GM12891 (cell line): ENCODE results near the gene POLA2.
"Not testable (repeated sequence)": the region's sequence is repeated elsewhere in the genome, so short reads cannot be mapped to it uniquely, and the experiment has no call there.

Experiments used
- DNase-seq: peaks from one replicate; pipeline ENCODE4 v3.0.0; 2011; ENCODE audit warnings: low spot score; ENCODE audit not compliant: insufficient read length
- FAIRE-seq: peaks from 2 replicates; lab custom pipeline; 2011; peaks lifted over from hg19 to GRCh38; lab: Jason Lieb, UNC
- PAX5 ChIP-seq: IDR thresholded peaks from 2 replicates; pipeline ENCODE4 v1.6.1; 2011; ENCODE audit warnings: low read length, moderate library complexity, mild to moderate bottlenecking; ENCODE audit not compliant: insufficient read depth, severe bottlenecking
- POLR2A ChIP-seq: IDR thresholded peaks from 2 replicates; pipeline ENCODE4 v1.6.1; 2011; ENCODE audit warnings: low read depth, low read length, control low read depth
- POLR2AphosphoS5 ChIP-seq: IDR thresholded peaks from 2 replicates; pipeline ENCODE4 v1.6.1; 2011; ENCODE audit warnings: low read depth, low read length, control low read depth
- POU2F2 ChIP-seq: IDR thresholded peaks from 2 replicates; pipeline ENCODE4 v1.6.1; 2011; ENCODE audit warnings: low read depth, mild to moderate bottlenecking, control low read depth, low read length, moderate library complexity
- SPI1 ChIP-seq: IDR thresholded peaks from 2 replicates; pipeline ENCODE4 v1.6.1; 2011; ENCODE audit warnings: low read depth, low read length, control low read depth
- TAF1 ChIP-seq: IDR thresholded peaks from 2 replicates; pipeline ENCODE4 v1.6.1; 2011; ENCODE audit warnings: low read depth, low read length, control low read depth

The POLA2 gene

GRCh38 chr11:65241692-65242091 is 20.1 kb upstream of the POLA2 start:
- FAIRE-seq: no peak
- TF ChIP-seq SPI1: no peak
- TF ChIP-seq PAX5: no peak
- TF ChIP-seq POLR2A: no peak
- TF ChIP-seq TAF1: no peak
- TF ChIP-seq POU2F2: no peak
- no peak for DNase-seq

- TF ChIP-seq POLR2A: no peak
- TF ChIP-seq SPI1: no peak
- TF ChIP-seq POLR2AphosphoS5: no peak
- TF ChIP-seq POU2F2: no peak
- no peak for TF ChIP-seq PAX5
- TF ChIP-seq TAF1: no peak
- DNase-seq (no peak), FAIRE-seq (no peak)
Observed at GRCh38 chr11:65242389-65242788, 19.4 kb upstream of the POLA2 start.

DNA sequence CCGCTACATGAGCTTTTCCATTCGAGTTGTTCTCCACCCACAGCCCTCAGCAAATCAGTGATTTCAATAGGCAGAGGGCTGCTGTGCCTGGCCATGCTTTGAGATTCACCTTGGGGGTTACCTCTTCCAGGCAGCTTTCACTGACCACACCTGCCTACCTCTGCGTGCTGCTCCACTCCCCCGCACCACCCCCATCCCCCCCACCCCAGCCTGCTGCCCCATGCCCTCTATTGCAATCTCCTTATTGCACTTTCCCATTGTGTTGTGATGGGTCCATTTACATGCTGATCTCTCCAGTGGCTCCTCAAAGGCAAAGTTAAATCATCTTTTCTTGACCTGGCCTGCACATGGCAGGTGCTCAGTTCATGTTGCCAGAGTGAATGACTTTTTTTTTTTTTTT is 18.0 kb upstream of the POLA2 start:
- DNase-seq: no peak
- FAIRE-seq: no peak
- TF ChIP-seq POU2F2: no peak
- TF ChIP-seq PAX5: no peak
- TF ChIP-seq POLR2A: no peak
- no peak for TF ChIP-seq TAF1
- no peak for TF ChIP-seq POLR2AphosphoS5
- no peak for TF ChIP-seq SPI1

GRCh38 chr11:65245046-65245445 is 16.7 kb upstream of the POLA2 start:
- DNase-seq, FAIRE-seq: not testable (repeated sequence)

- FAIRE-seq: no peak
- TF ChIP-seq POLR2AphosphoS5: no peak
- TF ChIP-seq TAF1: no peak
- no peak for TF ChIP-seq POU2F2
- no peak for TF ChIP-seq POLR2A
- TF ChIP-seq PAX5: no peak
- no peak for TF ChIP-seq SPI1
- DNase-seq: no peak
Observed at GRCh38 chr11:65246506-65246905, 15.3 kb upstream of the POLA2 start.

DNA sequence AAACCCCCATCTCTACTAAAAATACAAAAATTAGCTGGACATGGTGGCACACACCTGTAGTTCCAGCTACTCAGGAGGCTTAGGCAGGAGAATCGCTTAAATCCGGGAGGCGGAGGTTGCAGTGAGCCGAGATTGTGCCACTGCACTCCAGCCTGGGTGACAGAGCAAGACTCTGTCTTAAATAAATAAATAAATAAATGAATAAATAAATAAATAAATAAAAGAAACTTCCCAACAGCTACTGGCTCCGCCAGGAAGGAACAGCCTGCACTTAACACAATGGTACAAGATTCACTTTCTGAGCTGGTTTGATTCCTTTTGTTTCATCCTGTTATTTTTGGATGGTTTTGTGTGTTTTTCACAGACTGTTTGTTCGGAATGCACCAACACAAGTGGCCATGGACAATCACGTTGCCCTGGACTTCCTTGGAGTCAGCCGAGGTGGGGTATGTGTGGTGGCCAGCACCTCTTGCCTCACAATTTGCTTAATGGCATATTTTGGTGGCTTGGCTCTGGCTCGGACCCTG is 13.5 kb upstream of the POLA2 start:
- not testable (repeated sequence) for DNase-seq

DNA sequence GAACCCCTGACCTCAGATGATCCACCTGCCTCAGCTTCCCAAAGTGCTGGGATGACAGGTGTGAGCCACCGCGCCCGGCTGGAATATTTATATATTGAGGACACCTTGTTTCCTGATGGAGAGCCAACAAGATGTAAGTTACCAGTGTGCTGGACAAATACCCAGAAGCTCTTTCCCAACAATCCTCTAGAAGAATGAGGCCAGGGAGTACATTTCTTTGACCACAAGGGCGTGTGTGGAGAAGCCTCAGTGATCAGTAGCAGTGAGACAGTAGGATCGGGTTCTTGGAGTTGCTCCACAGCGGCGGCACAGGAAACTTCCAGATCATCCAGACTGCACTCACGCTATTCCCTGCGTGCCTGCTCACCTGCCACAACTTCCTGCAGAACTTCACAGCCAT is 10.3 kb upstream of the POLA2 start:
- no peak for DNase-seq
- TF ChIP-seq POLR2A: no peak
- TF ChIP-seq SPI1: no peak
- no peak for TF ChIP-seq PAX5
- no peak for FAIRE-seq

More for the DNA sequence above, 13.5 kb upstream of the POLA2 start:
- FAIRE-seq: not testable (repeated sequence)

GRCh38 chr11:65254724-65255123 is 7.0 kb upstream of the POLA2 start:
- FAIRE-seq: no peak
- no peak for DNase-seq
- TF ChIP-seq POLR2A (no peak), TAF1 (no peak), POLR2AphosphoS5 (no peak), POU2F2 (no peak), SPI1 (no peak), PAX5 (no peak)

GRCh38 chr11:65258988-65259387 is 2.8 kb upstream of the POLA2 start:
- no peak for TF ChIP-seq POU2F2
- no peak for TF ChIP-seq PAX5
- TF ChIP-seq TAF1: no peak
- TF ChIP-seq POLR2A: no peak
- TF ChIP-seq POLR2AphosphoS5: no peak
- TF ChIP-seq SPI1: no peak
- no peak for FAIRE-seq
- no peak for DNase-seq

DNA sequence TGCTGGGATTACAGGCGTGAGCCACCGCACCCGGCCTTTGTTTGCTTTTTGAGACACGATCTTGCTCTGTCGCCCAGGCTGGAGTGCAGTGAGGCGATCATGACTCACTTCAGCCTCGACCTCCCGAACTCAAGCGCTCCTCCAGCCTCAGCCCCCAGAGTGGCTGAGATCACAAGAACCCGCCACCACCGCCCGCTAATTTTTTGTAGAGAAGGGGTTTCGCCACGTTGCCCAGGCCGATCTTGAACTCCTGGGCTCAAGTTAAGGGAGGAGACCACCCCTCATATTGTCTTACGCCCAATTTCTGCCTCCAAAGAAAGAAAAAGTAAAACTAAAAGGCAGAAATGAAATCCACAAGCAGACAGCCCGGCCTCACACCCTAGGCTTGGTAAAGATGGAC is 1.5 kb upstream of the POLA2 start:
- DNase-seq: no peak
- TF ChIP-seq SPI1 (no peak), POLR2AphosphoS5 (no peak), PAX5 (no peak), TAF1 (no peak), POU2F2 (no peak), POLR2A (no peak)
- no peak for FAIRE-seq
